ENCODE data around the gene HSPA2. TPM values are rescaled to one million over a fixed set of nuclear protein-coding genes. Genes with fewer than 3 reads are reported as not detected.

The HSPA2 gene
- total and polyA plus RNA-seq, 2 of the 13 experiments (the other 11 are each of a cell fraction or from before 2014, with no cell fraction given), result 0.15 to 0.27 TPM

DNA sequence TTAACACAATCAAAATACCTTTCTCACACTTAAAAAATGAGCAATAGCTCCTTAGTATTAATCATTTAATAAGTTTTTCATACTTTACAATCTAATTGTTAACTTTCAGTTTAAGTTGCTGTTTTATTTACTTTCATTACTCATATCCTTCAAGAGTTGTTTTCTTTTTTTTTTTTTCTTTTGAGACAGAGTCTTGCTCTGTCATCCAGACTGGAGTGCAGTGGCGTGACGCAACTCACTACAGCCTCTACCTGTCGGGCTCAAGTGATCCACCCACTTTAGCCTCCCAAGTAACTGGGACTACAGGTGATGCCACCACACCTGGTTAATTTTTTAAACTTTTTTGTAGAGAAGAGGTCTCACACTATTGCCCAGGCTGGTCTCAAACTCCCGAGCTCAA is 19.8 kb upstream of the HSPA2 start:
- ChIA-PET POLR2A (no interaction called here), CTCF (ENCODE audit: low intra/inter-chr PET ratio, low total read pairs) (no interaction called here)
- Histone ChIP-seq H3K9ac (ENCODE audit: insufficient read depth, low read depth, low read length) (no peak overlapping the region), H2AFZ (ENCODE audit: low read length) (no peak overlapping the region), H4K20me1 (ENCODE audit: insufficient read depth, low read length) (0 out of 2 replicates have a peak, but pooled peaks cover 1% of the 10 kb centered on the region), H3K79me2 (ENCODE audit: insufficient read depth, low read length) (peaks cover 26% of the 10 kb centered on the region), H3K27ac (ENCODE audit: extremely low read length, insufficient read depth, low read length) (no peak overlapping the region), H3K4me1 (ENCODE audit: insufficient read depth, low read length) (no peaks in the 10 kb centered on the region), H3K4me3 (replicated peaks in 1 of 3; ENCODE audit: insufficient read depth in 1 of 3, low read depth in 2 of 3, low read length in 3 of 3) (no peak overlapping the region), H3K27me3 (ENCODE audit: control insufficient read depth in 1 of 2, insufficient read depth in 2 of 2, low read length in 2 of 2) (no peaks in the 10 kb centered on the region), H3K4me2 (ENCODE audit: low read depth, low read length) (no peak overlapping the region), H3K36me3 (replicated peaks in 1 of 2; ENCODE audit: control insufficient read depth in 1 of 2, insufficient read depth in 2 of 2, low read length in 2 of 2) (peaks cover 7 to 21% of the 10 kb centered on the region in 2 experiments; a peak in 4 of 5 replicates), H3K9me3 (ENCODE audit: low read length) (no peaks in the 10 kb centered on the region)
- FAIRE-seq (no peak), ATAC-seq (no peak), DNase-seq (ENCODE audit: low spot score) (no peak)
- in situ Hi-C loops (cut with HindIII; ENCODE audit: extremely low pct_ligation_motif_present, low pct_unique_long_range_greater_than_20kb), result no loop called here
- 73% methylated on average over 4 of the region's 4 CpGs for WGBS (ENCODE audit: low lambda C conversion rate)
- BruUV-seq (replicated peaks), result no TSS peak
- intact Hi-C loops (cut with micrococcal nuclease; ENCODE audit: unreplicated experiment), result no loop called here
- TF ChIP-seq RNF2 (conservative IDR thresholded peaks at IDR 0.05; ENCODE audit: low read depth), result no peak
- no peak for TF ChIP-seq ATF7-NPFF (CRISPR knock-in tag; IDR thresholded peaks at IDR 0.05; ENCODE audit: low read depth)
- TF ChIP-seq CHCHD3 (CRISPR knock-in tag; IDR thresholded peaks at IDR 0.05), result no peak
- no peak for TF ChIP-seq ZNF143 (CRISPR knock-in tag; IDR thresholded peaks at IDR 0.05)
- TF ChIP-seq ZFP41 (CRISPR knock-in tag; IDR thresholded peaks at IDR 0.05; ENCODE audit: borderline replicate concordance), result no peak
- TF ChIP-seq ZNF572 (CRISPR knock-in tag; IDR thresholded peaks at IDR 0.05), result no peak
- no peak for TF ChIP-seq ZNF780A (CRISPR knock-in tag; IDR thresholded peaks at IDR 0.05)
- no peak for TF ChIP-seq POLR2G (IDR thresholded peaks at IDR 0.05; ENCODE audit: low read depth, low read length)
- TF ChIP-seq, protein P1, sequence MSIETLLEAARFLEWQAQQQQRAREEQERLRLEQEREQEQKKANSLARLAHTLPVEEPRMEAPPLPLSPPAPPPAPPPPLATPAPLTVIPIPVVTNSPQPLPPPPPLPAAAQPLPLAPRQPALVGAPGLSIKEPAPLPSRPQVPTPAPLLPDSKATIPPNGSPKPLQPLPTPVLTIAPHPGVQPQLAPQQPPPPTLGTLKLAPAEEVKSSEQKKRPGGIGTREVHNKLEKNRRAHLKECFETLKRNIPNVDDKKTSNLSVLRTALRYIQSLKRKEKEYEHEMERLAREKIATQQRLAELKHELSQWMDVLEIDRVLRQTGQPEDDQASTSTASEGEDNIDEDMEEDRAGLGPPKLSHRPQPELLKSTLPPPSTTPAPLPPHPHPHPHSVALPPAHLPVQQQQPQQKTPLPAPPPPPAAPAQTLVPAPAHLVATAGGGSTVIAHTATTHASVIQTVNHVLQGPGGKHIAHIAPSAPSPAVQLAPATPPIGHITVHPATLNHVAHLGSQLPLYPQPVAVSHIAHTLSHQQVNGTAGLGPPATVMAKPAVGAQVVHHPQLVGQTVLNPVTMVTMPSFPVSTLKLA (IDR thresholded peaks at IDR 0.05), result no peak
- TF ChIP-seq, protein P2, sequence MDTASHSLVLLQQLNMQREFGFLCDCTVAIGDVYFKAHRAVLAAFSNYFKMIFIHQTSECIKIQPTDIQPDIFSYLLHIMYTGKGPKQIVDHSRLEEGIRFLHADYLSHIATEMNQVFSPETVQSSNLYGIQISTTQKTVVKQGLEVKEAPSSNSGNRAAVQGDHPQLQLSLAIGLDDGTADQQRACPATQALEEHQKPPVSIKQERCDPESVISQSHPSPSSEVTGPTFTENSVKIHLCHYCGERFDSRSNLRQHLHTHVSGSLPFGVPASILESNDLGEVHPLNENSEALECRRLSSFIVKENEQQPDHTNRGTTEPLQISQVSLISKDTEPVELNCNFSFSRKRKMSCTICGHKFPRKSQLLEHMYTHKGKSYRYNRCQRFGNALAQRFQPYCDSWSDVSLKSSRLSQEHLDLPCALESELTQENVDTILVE (CRISPR knock-in tag; IDR thresholded peaks at IDR 0.05), result no peak
- TF ChIP-seq, protein P3, sequence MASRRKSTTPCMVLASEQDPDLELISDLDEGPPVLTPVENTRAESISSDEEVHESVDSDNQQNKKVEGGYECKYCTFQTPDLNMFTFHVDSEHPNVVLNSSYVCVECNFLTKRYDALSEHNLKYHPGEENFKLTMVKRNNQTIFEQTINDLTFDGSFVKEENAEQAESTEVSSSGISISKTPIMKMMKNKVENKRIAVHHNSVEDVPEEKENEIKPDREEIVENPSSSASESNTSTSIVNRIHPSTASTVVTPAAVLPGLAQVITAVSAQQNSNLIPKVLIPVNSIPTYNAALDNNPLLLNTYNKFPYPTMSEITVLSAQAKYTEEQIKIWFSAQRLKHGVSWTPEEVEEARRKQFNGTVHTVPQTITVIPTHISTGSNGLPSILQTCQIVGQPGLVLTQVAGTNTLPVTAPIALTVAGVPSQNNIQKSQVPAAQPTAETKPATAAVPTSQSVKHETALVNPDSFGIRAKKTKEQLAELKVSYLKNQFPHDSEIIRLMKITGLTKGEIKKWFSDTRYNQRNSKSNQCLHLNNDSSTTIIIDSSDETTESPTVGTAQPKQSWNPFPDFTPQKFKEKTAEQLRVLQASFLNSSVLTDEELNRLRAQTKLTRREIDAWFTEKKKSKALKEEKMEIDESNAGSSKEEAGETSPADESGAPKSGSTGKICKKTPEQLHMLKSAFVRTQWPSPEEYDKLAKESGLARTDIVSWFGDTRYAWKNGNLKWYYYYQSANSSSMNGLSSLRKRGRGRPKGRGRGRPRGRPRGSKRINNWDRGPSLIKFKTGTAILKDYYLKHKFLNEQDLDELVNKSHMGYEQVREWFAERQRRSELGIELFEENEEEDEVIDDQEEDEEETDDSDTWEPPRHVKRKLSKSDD (CRISPR knock-in tag; IDR thresholded peaks at IDR 0.05; ENCODE audit: low read depth), result no peak
- no peak for TF ChIP-seq ZNF432 (CRISPR knock-in tag; IDR thresholded peaks at IDR 0.05; ENCODE audit: borderline replicate concordance)
- no peak for TF ChIP-seq ZBTB4 (CRISPR knock-in tag; IDR thresholded peaks at IDR 0.05; ENCODE audit: borderline replicate concordance)
- TF ChIP-seq SMYD3 (CRISPR knock-in tag; IDR thresholded peaks at IDR 0.05), result no peak
- TF ChIP-seq, protein P4, sequence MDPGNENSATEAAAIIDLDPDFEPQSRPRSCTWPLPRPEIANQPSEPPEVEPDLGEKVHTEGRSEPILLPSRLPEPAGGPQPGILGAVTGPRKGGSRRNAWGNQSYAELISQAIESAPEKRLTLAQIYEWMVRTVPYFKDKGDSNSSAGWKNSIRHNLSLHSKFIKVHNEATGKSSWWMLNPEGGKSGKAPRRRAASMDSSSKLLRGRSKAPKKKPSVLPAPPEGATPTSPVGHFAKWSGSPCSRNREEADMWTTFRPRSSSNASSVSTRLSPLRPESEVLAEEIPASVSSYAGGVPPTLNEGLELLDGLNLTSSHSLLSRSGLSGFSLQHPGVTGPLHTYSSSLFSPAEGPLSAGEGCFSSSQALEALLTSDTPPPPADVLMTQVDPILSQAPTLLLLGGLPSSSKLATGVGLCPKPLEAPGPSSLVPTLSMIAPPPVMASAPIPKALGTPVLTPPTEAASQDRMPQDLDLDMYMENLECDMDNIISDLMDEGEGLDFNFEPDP (CRISPR knock-in tag; conservative IDR thresholded peaks at IDR 0.05), result no peak
